GM12874 (cell line): ENCODE data around the gene ARHGAP6.

ENCODE experiments used
- CTCF ChIP-seq: IDR thresholded peaks from 2 replicates; pipeline ENCODE4 v1.5.1; 2011; ENCODE audit warnings: low read depth, mild to moderate bottlenecking, control low read depth, low read length, moderate library complexity; ENCODE audit not compliant: insufficient read depth

Gene ARHGAP6

GRCh38 chrX:11187001-11187400, 478.7 kb downstream of the ARHGAP6 start:
- TF ChIP-seq CTCF, result no peak

GRCh38 chrX:11185861-11186260, 479.9 kb downstream of the ARHGAP6 start:
- TF ChIP-seq CTCF, result no peak

- TF ChIP-seq CTCF, result no peak
These were observed 485.1 kb downstream of the ARHGAP6 start for GRCh38 chrX:11180571-11180970.

- no peak for TF ChIP-seq CTCF
These were observed 493.3 kb downstream of the ARHGAP6 start for GRCh38 chrX:11172415-11172814.

- no peak for TF ChIP-seq CTCF
These were observed 493.8 kb downstream of the ARHGAP6 start for GRCh38 chrX:11171956-11172355.

- TF ChIP-seq CTCF, result no peak
These were observed 501.3 kb downstream of the ARHGAP6 start for GRCh38 chrX:11164433-11164832.

- no peak for TF ChIP-seq CTCF
These were observed 506.6 kb downstream of the ARHGAP6 start for GRCh38 chrX:11159149-11159548.
